ENCODE data around the gene PRSS1. TPM values are rescaled to one million over a fixed set of nuclear protein-coding genes. Genes with fewer than 3 reads are reported as not detected.

PRSS1 gene
- polyA plus RNA-seq, 1 donor from 2014 or later: not detected

GRCh38 chr7:142789441-142789840, 40.2 kb downstream of the PRSS1 start:
- H3K79me2 ChIP-seq (replicated peaks; ENCODE audit: insufficient read depth, low read length): no peaks in the 10 kb centered on the region
- no peak overlapping the region for H3K27ac ChIP-seq (ENCODE audit: low read length)
- H4K20me1 ChIP-seq (ENCODE audit: insufficient read depth): no peaks in the 10 kb centered on the region
- H3K9me3 ChIP-seq (ENCODE audit: low read length): no peaks in the 10 kb centered on the region
- H3K4me2 ChIP-seq (ENCODE audit: low read length): no peak overlapping the region
- no peaks in the 10 kb centered on the region for H3F3A ChIP-seq (ENCODE audit: insufficient read depth, low read length, poor library complexity, severe bottlenecking)
- TF ChIP-seq CTCF (IDR thresholded peaks at IDR 0.05; ENCODE audit: poor library complexity, severe bottlenecking) (no peak), EZH2 (IDR thresholded peaks at IDR 0.05; ENCODE audit: borderline replicate concordance, insufficient read depth, low read length, poor library complexity, severe bottlenecking) (no peak), EP300 (conservative IDR thresholded peaks at IDR 0.05; ENCODE audit: poor library complexity, severe bottlenecking) (no peak), TAF1 (IDR thresholded peaks at IDR 0.05; ENCODE audit: low read depth) (no peak), RAD21 (conservative IDR thresholded peaks at IDR 0.05) (no peak), POLR2AphosphoS5 (IDR thresholded peaks at IDR 0.05) (no peak), SMC3 (conservative IDR thresholded peaks at IDR 0.05; ENCODE audit: poor library complexity) (no peak)
- H3K9me2 ChIP-seq (ENCODE audit: insufficient read depth, low read length): no peaks in the 10 kb centered on the region
- H3K36me3 ChIP-seq (ENCODE audit: insufficient read depth, low read length): no peaks in the 10 kb centered on the region
- H3K27me3 ChIP-seq (ENCODE audit: insufficient read depth, low read depth, low read length): no peaks in the 10 kb centered on the region
- H3K9ac ChIP-seq (ENCODE audit: low read length): no peak overlapping the region
- H2AFZ ChIP-seq (ENCODE audit: low read depth, low read length): no peak overlapping the region
- H3K4me3 ChIP-seq (ENCODE audit: low read length): no peak overlapping the region

- H3K4me2 ChIP-seq (ENCODE audit: low read length): no peak overlapping the region
- no peak overlapping the region for H2AFZ ChIP-seq (ENCODE audit: low read depth, low read length)
- H3K79me2 ChIP-seq (replicated peaks; ENCODE audit: insufficient read depth, low read length): no peaks in the 10 kb centered on the region
- no peak overlapping the region for H3K9ac ChIP-seq (ENCODE audit: low read length)
- H3K36me3 ChIP-seq (ENCODE audit: insufficient read depth, low read length): no peaks in the 10 kb centered on the region
- H3F3A ChIP-seq (ENCODE audit: insufficient read depth, low read length, poor library complexity, severe bottlenecking): no peaks in the 10 kb centered on the region
- no peaks in the 10 kb centered on the region for H4K20me1 ChIP-seq (ENCODE audit: insufficient read depth)
- peaks cover 3% of the 10 kb centered on the region for H3K27me3 ChIP-seq (ENCODE audit: insufficient read depth, low read depth, low read length)
- H3K9me3 ChIP-seq (ENCODE audit: low read length): no peaks in the 10 kb centered on the region
- H3K9me2 ChIP-seq (ENCODE audit: insufficient read depth, low read length): no peaks in the 10 kb centered on the region
- H3K27ac ChIP-seq (ENCODE audit: low read length): no peak overlapping the region
- no peak overlapping the region for H3K4me3 ChIP-seq (ENCODE audit: low read length)
- no peak for TF ChIP-seq EP300 (conservative IDR thresholded peaks at IDR 0.05; ENCODE audit: poor library complexity, severe bottlenecking)
- TF ChIP-seq SMC3 (conservative IDR thresholded peaks at IDR 0.05; ENCODE audit: poor library complexity): no peak
- TF ChIP-seq TAF1 (IDR thresholded peaks at IDR 0.05; ENCODE audit: low read depth): no peak
- no peak for TF ChIP-seq EZH2 (IDR thresholded peaks at IDR 0.05; ENCODE audit: borderline replicate concordance, insufficient read depth, low read length, poor library complexity, severe bottlenecking)
- TF ChIP-seq REST (IDR thresholded peaks at IDR 0.05; ENCODE audit: borderline replicate concordance): no peak
- no peak for TF ChIP-seq RAD21 (conservative IDR thresholded peaks at IDR 0.05)
- no peak for TF ChIP-seq MXI1 (conservative IDR thresholded peaks at IDR 0.05; ENCODE audit: poor library complexity, severe bottlenecking)
These were observed 40.8 kb downstream of the PRSS1 start for GRCh38 chr7:142790056-142790455.
